Spleen (tissue), 11 donors: ENCODE data around the gene TPPP. TPM values are rescaled to one million over a fixed set of nuclear protein-coding genes. Genes with fewer than 3 reads are reported as not detected.

ENCODE experiments used
- DNase-seq: peaks from one replicate; pipeline ENCODE4 v3.0.0-alpha.2; 2020
- H3K27ac ChIP-seq, 8 donors: fragments of 200-600 bp; sonication (generic) in 7 of 8; 1 replicate in 4 of 8; 2 replicates in 4 of 8; pipeline versions ENCODE4 v1.5.0 to v1.8.0; 2016 to 2021; ENCODE audit warnings: inconsistent platforms in 4 of 8, mild to moderate bottlenecking in 4 of 8, moderate library complexity in 1 of 8
- H3K27me3 ChIP-seq, 7 donors: fragments of 200-600 bp; sonication (generic) in 6 of 7; replicated peaks in 1 of 7; 1 replicate in 4 of 7; 2 replicates in 3 of 7; pipeline versions ENCODE4 v1.5.0 to v1.8.0; 2016 to 2021; ENCODE audit warnings: inconsistent platforms in 3 of 7, mild to moderate bottlenecking in 1 of 7
- H3K36me3 ChIP-seq, 6 donors: fragments of 200-600 bp; sonication (generic) in 5 of 6; 1 replicate in 4 of 6; 2 replicates in 2 of 6; pipeline versions ENCODE4 v1.5.0 to v1.8.0; 2016 to 2021; ENCODE audit warnings: inconsistent platforms in 2 of 6
- H3K4me1 ChIP-seq, 6 donors: fragments of 200-600 bp; sonication (generic) in 5 of 6; 1 replicate in 3 of 6; 2 replicates in 3 of 6; pipeline versions ENCODE4 v1.5.0 to v1.8.0; 2016 to 2021; ENCODE audit warnings: inconsistent platforms in 3 of 6
- H3K4me3 ChIP-seq, 8 donors: fragments of 200-600 bp; sonication (generic) in 7 of 8; 1 replicate in 4 of 8; 2 replicates in 4 of 8; pipeline versions ENCODE4 v1.5.0 to v1.8.0; 2016 to 2021; ENCODE audit warnings: inconsistent platforms in 4 of 8, mild to moderate bottlenecking in 4 of 8, moderate library complexity in 2 of 8
- H3K9me3 ChIP-seq, 8 donors: fragments of 200-600 bp; sonication (generic) in 7 of 8; 1 replicate in 4 of 8; 2 replicates in 4 of 8; pipeline versions ENCODE4 v1.5.0 to v1.8.0; 2016 to 2021; ENCODE audit warnings: inconsistent platforms in 4 of 8
- CTCF ChIP-seq, 11 experiments: fragments of 200-600 bp in 7 of 11; fragments of 450-650 bp in 4 of 11; sonication (generic) in 4 of 11; IDR thresholded peaks in 8 of 11; conservative IDR thresholded peaks in 3 of 11; 1 replicate in 7 of 11; 2 replicates in 4 of 11; pipeline versions ENCODE4 v1.4.0 to v1.8.0; 2016 to 2021; ENCODE audit warnings: antibody characterized with exemption in 11 of 11, inconsistent platforms in 4 of 11, mild to moderate bottlenecking in 1 of 11
- POLR2A ChIP-seq, 3 donors: fragments of 450-650 bp; IDR thresholded peaks; one replicate each; pipeline ENCODE4 v1.5.1; 2017; ENCODE audit warnings: antibody characterized with exemption in 3 of 3, mild to moderate bottlenecking in 1 of 3
- POLR2AphosphoS5 ChIP-seq, 3 donors: sonication (generic); formaldehyde crosslinking; IDR thresholded peaks; one replicate each; pipeline ENCODE4 v1.5.1; 2017; ENCODE audit warnings: antibody characterized with exemption in 3 of 3
- WGBS, 5 donors: extraction: QIAGEN DNeasy Blood & Tissue Kit in 3 of 5; methylation state at CpG; one replicate each; pipeline versions ENCODE4 v1.1.5 to v1.1.7; 2013 to 2018; 5-methylcytosine and 5-hydroxymethylcytosine counted together
- intact Hi-C: fragments of 100-400 bp; cut with DNase I; formaldehyde crosslinking; loops from one replicate; pipeline ENCODE4 v1.15.0; 2023; ENCODE audit warnings: low total_unique reads
- polyA plus RNA-seq, 3 donors: library from polyadenylated mRNA; stranded (reverse); fragments of 200-250 nt; gene quantifications; one replicate each; pipeline ENCODE4 v1.2.1, GENCODE V29; 2013
- total RNA-seq, 7 donors: library from RNA; depleted of rRNA in 3 of 7; stranded (reverse); fragments of >200 nt in 3 of 7; fragmentation: NEBNext Ultra II Directional in 4 of 7; extraction: Animal tissue kit (Norgen Biotek cat#: 25700) in 4 of 7; gene quantifications; one replicate each; pipeline versions ENCODE4 v1.1.0 to v1.2.1, GENCODE V29; 2016 to 2021
- donor health status: healthy with polysubstance abuse.
- donor health status: DM: no; HTN: no; CAD: no; lungs with moderate emphysema.
- donor health status: DM: no; HTN: no; CAD: no.
- donor health status: Bipolar disorder and iron deficiency.
- donor health status: healthy.
- donor health status: DM: no; HTN: no; CAD: no.
- donor health status: DM: yes; HTN: yes; CAD: no.

TPPP gene
- total and polyA plus RNA-seq, 10 donors, result 0.30 to 12.2 (median 3.9) TPM

GRCh38 chr5:658103-658502 lies 35.0 kb downstream of the TPPP start:
- DNase-seq, result peak; percentile 70

GRCh38 chr5:657570-657969 lies 35.6 kb downstream of the TPPP start:
- H3K4me3 ChIP-seq, result no peak overlapping the region
- H3K36me3 ChIP-seq, result peaks cover 0 to 84% (median 23%) of the 10 kb centered on the region in 6 donors
- TF ChIP-seq POLR2AphosphoS5 (IDR thresholded peaks at IDR 0.05) (no peak), CTCF (IDR thresholded peaks at IDR 0.05 in 8 of 11, conservative IDR thresholded peaks at IDR 0.05 in 3 of 11) (no peak), POLR2A (IDR thresholded peaks at IDR 0.05) (no peak)
- no peaks in the 10 kb centered on the region for H3K4me1 ChIP-seq
- intact Hi-C loops, result no loop called here
- 79 to 94% (median 91%) methylated on average over 6 of the region's 6 CpGs for WGBS, 5 donors
- H3K9me3 ChIP-seq, result peaks cover 0 to 8% (median 0%) of the 10 kb centered on the region in 8 donors
- H3K27ac ChIP-seq, result no peak overlapping the region
- no peak for DNase-seq
- no peaks in the 10 kb centered on the region for H3K27me3 ChIP-seq

More at GRCh38 chr5:658103-658502, 35.0 kb downstream of the TPPP start:
- no peak overlapping the region for H3K4me3 ChIP-seq
- H3K4me1 ChIP-seq, result no peaks in the 10 kb centered on the region
- intact Hi-C loops, result no loop called here
- peaks cover 0 to 8% (median 0%) of the 10 kb centered on the region in 8 donors for H3K9me3 ChIP-seq
- TF ChIP-seq CTCF (IDR thresholded peaks at IDR 0.05 in 8 of 11, conservative IDR thresholded peaks at IDR 0.05 in 3 of 11) (no peak), POLR2A (IDR thresholded peaks at IDR 0.05) (no peak), POLR2AphosphoS5 (IDR thresholded peaks at IDR 0.05) (no peak)
- 93 to 99% (median 98%) methylated on average over 4 to 5 of the region's 5 CpGs for WGBS, 5 donors
- H3K27ac ChIP-seq, result no peak overlapping the region
- no peaks in the 10 kb centered on the region for H3K27me3 ChIP-seq
- H3K36me3 ChIP-seq, result peaks cover 0 to 84% (median 21%) of the 10 kb centered on the region in 6 donors

- Histone ChIP-seq H3K4me3 (no peak overlapping the region), H3K36me3 (peaks cover 0 to 76% (median 27%) of the 10 kb centered on the region in 6 donors), H3K9me3 (peaks cover 0 to 8% (median 0%) of the 10 kb centered on the region in 8 donors), H3K4me1 (no peaks in the 10 kb centered on the region), H3K27me3 (no peaks in the 10 kb centered on the region), H3K27ac (no peak overlapping the region)
- TF ChIP-seq POLR2A (IDR thresholded peaks at IDR 0.05), result no peak
- no peak for TF ChIP-seq POLR2AphosphoS5 (IDR thresholded peaks at IDR 0.05)
- no peak for TF ChIP-seq CTCF (IDR thresholded peaks at IDR 0.05 in 8 of 11, conservative IDR thresholded peaks at IDR 0.05 in 3 of 11)
- no peak for DNase-seq
- WGBS, 5 donors, result 93 to 97% (median 94%) methylated on average over 13 of the region's 13 CpGs
- intact Hi-C loops, result no loop called here
Observed at GRCh38 chr5:655406-655805, 37.7 kb downstream of the TPPP start.

- TF ChIP-seq CTCF (IDR thresholded peaks at IDR 0.05 in 8 of 11, conservative IDR thresholded peaks at IDR 0.05 in 3 of 11) (no peak), POLR2A (IDR thresholded peaks at IDR 0.05) (no peak), POLR2AphosphoS5 (IDR thresholded peaks at IDR 0.05) (no peak)
- H3K27me3 ChIP-seq, result no peaks in the 10 kb centered on the region
- H3K27ac ChIP-seq, result no peak overlapping the region
- H3K36me3 ChIP-seq, result peaks cover 0 to 65% (median 22%) of the 10 kb centered on the region in 6 donors
- peak; percentile 25 for DNase-seq
- no peaks in the 10 kb centered on the region for H3K4me1 ChIP-seq
- 76 to 96% (median 89%) methylated on average over 16 to 17 of the region's 17 CpGs for WGBS, 5 donors
- H3K9me3 ChIP-seq, result peaks cover 0 to 8% (median 0%) of the 10 kb centered on the region in 8 donors
- intact Hi-C loops, result no loop called here
- no peak overlapping the region for H3K4me3 ChIP-seq
Observed at GRCh38 chr5:654071-654778, 38.9 kb downstream of the TPPP start.
